OCI-M2 (cell line): ENCODE measurements around the gene MEIS3.
"Not testable (repeated sequence)": the region's sequence is repeated elsewhere in the genome, so short reads cannot be mapped to it uniquely, and the experiment has no call there.

ENCODE experiments used
- DNase-seq: peaks from one replicate; lab custom pipeline; 2025; ENCODE audit not compliant: unreplicated experiment; lab: John Stamatoyannopoulos, UW

Gene MEIS3

DNA sequence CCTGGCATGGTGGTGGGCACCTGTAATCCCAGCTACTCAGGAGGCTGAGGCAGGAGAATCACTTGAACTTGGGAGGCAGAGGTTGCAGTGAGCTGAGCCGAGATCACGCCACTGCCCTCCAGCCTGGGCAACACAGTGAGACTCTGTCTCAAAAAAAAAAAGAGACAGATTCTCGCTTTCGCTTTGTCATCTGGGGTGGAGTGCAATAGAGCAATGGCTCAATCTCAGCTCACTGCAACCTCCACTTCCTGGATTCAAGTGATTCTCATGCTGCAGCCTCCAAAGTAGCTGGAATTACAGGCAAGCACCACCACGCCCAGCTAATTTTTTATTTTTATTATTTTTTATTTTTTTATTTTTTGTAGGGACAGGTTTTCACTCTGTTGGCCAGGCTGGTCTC, 30.6 kb downstream of the MEIS3 start:
- not testable (repeated sequence) for DNase-seq

DNA sequence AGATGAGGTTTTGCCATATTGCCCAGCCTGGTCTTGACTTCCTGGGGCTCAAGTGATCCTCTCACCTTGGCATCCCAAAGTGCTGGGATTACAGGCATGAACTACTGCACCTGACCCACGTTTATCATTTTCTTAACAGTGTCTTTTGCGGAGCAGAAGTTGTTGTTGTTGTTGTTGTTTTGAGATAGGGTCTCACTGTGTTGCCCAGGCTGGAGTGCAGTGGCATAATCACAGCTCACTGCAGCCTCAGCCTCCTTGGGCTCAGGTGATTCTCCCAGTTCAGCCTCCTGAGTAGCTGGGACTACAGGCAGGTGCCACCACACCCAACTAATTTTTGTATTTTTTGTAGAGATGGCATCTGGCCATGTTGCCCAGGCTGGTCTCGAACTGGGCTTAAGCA, 31.7 kb downstream of the MEIS3 start:
- DNase-seq = not testable (repeated sequence)

DNA sequence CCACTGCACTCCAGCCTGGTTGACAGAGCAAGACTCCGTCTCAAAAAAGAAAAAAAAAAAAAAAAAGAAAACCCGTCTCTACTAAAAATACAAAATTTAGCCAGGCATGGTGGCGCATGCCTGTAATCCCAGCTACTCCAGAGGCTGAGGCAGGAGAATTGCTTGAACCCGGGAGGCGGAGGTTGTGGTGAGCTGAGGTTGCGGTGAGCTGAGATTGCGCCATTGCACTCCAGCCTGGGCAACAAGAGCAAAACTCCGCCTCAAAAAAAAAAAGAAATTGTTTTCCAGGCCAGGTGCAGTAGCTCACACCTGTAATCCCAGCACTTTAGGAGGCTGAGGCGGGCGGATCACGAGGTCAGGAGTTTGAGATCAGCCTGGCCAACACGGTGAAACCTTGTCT, 32.7 kb downstream of the MEIS3 start:
- not testable (repeated sequence) for DNase-seq

DNA sequence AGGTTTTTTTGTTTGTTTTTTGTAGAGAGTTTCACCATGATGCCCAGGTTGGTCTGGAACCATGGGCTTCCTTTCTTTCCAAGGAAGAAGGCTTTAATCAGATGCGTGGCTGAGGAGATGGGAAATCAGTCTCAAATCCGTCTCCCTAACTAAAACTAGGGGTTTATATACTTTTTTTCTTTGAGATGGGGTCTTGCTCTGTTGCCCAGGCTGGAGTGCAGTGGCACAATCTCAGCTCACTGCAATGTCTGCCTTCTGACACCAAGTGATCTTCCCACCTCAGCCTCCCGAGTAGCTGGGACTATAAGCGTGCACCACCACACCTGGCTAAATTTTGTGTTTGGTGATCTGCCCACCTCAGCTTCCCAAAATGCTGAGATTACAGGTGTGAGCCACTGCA, 34.8 kb downstream of the MEIS3 start:
- DNase-seq = not testable (repeated sequence)

DNA sequence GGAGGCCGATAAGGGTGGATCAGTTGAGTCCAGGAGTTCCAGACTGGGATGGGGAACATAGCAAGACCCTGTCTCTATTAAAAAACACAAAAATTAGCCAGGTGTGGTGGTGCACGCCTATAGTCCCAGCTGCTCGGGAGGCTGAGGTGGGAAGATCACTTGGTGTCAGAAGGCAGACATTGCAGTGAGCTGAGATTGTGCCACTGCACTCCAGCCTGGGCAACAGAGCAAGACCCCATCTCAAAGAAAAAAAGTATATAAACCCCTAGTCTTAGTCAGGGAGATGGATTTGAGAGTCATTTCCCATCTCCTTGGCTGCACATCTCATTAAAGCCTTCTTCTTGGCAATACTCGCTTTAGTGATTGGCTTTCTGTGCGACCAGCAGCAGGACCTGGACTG, 35.4 kb downstream of the MEIS3 start:
- not testable (repeated sequence) for DNase-seq

DNA sequence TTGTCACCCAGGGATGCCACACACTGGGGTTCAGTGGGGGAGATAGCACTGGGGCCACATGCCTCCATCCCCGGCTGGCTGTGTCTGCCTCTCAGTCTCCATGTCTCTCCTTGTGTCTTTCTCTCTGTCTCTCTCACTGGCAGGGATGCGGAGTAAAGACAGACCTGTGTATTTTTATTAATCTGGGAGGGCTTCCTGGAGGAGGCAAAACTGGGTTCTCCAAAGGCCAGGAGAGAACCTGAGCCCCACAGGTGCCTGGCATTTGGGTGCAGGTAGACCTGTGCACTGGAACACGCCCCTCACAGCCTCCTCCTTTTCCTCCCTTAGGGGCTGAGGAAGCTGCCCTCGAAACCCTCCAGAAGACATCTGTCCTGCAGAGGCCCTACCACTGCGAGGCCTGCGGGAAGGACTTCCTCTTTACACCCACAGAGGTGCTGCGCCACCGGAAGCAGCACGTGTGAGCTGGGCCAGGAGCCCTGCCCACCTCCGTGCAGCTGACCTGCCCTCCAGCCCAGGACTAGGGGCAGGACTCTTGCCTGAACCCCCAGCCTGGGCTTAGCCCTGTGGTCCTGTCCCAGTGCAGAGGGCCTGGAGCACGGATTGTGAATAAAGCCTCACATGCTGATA, 37.6 kb downstream of the MEIS3 start:
- DNase-seq = no peak

DNA sequence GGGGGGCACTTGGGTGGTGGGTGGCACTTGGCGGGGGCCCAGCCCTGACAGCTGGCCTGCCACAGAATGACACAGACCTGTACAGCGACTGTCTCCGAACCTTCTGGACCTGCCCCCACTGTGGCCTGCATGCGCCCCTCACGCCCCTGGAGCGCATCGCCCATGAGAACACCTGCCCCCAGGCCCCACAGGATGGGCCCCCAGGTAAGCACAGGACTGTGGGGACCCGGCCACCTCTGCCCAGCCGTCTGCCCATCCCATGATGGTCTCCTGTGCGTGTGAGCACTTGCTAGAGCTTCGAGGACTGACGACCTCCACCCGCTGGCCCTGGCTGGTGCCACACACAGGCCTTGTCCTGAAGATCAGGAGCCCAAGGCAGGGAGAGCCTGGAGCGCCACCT, 38.2 kb downstream of the MEIS3 start:
- no peak for DNase-seq

DNA sequence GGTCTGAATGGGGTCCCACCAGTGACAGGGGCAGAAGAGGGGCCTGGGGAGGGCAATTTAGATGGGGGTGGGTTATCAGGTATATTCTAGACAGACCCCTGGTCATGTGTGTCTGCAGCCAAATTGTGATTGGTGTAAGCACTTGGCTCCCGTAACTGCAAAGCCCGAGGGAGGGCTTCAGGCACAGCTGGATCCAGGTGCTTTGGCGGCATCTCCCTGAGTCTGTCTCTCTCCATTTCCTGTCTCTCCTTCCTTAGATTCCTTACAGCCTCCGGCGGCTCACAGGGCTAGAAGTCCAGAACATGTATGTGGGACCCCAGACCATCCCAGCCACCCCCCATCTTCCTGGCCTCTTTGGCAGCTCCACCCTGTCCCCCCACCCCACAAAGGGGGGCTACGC, 38.8 kb downstream of the MEIS3 start:
- DNase-seq = no peak

DNA sequence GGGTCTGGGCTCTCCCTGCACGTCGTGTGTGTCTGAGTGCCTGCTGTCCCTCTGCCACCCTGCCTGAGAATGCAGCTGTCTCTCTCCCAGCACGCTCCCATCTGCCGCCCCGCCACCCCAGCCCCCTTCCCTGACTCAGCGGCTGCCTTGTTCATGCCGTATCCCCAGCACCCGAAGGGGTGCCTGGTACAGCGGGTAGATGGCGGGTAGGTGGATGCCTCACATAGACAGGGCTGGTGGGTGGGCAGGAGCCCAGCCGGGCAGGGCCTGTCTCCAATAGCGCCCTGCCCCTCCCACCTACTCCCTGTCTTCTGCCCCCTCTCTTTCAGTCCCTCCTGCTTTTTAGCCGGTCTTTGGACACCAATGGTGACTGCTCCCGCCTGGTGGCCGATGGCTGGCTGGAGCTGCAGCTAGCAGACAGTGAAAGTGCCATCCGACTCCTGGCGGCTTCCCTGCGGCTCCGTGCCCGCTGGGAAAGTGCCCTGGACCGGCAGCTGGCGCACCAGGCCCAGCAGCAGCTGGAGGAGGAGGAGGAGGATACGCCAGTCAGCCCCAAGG, 39.9 kb downstream of the MEIS3 start:
- no peak for DNase-seq

DNA sequence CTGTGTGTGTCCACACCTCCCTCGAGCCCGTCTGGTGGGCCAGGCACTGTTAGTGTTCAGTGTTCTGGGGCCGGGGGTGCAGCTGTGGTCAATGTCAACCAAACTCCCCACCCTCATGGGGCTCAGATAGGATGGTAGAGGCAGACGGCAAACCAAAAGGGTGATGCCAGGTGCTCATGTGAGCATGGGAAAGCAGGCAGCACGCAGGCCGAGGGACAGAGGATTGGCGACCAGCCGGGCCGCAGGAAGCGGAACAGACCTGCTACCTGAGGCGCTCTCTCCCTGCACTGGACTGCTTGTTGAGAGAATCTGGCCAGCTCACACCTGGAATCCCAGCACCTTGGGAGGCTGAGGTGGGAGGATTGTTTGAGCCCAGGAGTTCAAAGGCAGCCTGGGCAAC, 41.1 kb downstream of the MEIS3 start:
- DNase-seq = no peak

DNA sequence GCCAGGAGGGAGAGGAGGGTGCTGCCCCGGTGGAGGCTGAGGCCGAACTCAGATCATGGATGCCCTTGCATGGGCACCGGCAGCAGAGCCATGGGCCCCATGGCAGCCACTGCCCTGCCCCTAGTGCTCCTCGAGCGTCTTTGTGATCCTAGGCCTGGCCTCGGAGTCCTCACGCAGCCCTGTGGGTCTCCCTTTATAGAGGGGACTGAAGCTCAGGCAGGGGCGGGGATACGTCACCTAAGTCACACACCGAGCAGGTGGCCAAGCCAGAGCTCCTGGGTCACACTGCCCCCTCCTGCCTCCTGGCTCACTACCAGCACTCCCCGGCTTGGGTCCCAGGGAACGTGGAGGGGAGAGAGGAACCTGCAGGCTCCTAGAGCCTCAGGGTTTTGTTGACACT, 41.5 kb downstream of the MEIS3 start:
- DNase-seq = no peak

DNA sequence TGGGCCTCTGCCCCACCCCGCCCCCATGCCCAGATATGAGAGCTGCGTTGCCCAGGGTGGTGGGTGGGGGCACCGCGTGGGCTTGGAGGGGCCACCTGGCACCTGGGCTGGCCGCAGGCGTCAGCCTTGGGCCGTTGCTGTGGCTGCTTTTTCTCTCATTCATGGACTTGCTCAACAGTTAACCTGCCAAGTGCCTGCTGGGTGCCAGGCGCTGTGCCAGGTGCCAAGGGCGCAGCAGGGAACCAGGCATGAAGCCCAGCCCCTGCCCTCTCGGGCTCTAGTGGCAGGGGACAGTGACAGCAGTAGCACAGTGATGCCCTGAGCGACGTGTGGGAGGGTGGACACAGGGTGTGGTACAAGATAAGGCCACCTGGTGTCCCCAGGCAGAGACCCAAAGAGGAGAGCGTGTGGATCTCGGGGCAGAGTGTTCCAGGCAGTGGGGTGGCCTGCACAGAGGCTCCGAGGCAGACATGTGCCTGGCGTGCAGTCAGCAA, 42.1 kb downstream of the MEIS3 start:
- no peak for DNase-seq

DNA sequence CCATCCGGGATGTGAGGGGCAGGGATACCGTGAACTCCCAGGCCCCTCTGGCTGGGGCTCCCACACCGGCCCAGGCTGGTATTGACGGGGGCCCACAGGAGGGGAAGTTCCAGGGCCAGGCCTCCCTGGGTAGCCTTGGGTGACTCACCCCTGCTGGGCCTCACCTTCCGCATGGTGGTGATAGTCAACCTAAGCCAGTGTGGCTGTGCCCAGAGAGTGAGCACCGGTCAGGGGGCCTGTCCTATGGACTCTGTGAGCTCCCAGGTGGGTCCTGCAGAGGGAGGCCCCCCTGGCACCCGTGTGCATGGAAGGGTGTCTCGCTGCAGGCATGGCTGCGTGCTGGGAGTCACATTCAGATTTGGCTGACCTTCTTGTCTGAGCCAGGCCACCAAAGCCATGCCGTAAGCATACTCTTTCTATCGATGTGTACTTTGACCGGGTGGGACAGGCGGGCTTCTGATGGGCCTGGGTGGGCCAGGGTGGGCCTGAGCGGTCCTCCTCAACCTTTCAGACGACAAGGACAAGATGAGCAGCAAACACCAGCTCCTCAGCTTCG, 42.7 kb downstream of the MEIS3 start:
- DNase-seq = no peak

DNA sequence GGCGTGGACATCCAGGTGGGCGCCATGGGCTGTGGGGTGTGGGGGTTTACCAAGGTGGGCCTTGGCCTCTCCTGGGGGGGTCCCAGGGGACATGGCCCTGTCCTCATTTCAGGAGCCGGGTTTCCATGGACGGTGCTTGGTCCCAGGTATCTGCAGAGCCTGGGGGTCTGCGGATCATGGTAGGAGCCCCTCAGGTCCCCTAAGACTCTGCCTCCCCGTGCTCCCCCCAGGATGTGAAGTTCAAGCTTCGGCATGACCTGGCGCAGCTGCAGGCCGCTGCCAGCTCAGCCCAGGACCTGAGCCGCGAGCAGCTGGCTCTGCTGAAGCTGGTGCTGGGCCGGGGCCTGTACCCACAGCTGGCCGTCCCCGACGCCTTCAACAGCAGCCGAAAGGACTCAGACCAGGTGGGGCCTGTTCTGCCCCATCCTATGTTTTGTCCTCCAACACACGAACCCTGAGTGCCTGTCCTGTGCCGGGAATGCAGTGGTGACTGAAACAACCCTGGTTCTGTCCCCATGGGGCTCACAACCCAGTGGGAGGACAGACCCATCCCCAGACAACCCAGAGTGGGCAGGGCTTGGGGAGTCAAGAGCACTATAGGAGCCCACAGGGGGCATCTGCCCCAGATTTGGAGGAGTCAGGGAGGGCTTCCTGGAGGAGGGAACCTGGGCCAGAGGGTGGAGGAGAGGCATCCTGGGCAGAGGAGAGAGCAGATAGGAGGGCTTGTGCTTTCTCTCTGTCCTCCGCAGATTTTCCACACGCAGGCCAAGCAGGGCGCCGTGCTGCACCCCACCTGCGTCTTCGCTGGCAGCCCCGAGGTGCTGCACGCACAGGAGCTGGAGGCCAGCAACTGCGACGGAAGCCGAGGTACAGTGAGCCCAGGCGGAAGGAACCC, 43.4 kb downstream of the MEIS3 start:
- no peak for DNase-seq

DNA sequence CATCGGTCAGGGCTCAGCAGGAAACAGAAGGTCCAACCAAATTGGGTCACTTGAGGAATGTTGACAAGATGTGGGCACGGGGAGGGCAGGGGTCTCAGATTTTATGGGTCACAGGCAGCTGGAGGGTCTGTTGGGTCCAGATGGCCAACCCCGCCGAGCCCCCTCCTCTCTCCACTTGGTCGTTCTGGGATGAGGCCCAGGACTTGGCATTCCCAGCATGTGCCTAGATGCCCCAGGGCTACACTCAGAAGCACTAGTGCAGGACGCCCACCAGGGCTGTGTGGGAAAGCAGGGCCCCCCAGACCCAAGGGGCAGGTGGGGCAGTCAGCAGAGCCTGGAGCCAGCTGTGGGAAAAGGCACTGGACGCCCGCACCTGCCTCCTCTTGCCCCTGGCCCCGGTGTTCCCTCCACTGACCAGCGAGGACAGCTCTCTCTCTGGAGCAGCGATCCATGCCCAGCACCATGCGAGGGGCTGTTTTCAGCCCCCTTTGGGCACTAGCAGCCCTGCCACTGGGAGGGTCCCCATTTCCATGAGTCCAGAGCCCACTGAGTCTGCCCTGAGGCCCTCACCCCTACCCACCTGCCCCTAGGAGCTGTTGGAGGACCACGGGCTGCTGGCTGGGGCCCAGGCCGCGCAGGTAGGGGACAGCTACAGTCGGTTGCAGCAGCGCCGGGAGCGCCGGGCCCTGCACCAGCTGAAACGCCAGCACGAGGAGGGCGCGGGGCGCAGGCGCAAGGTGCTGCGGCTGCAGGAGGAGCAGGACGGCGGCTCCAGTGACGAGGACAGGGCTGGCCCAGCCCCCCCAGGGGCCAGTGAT, 44.2 kb downstream of the MEIS3 start:
- DNase-seq = no peak

DNA sequence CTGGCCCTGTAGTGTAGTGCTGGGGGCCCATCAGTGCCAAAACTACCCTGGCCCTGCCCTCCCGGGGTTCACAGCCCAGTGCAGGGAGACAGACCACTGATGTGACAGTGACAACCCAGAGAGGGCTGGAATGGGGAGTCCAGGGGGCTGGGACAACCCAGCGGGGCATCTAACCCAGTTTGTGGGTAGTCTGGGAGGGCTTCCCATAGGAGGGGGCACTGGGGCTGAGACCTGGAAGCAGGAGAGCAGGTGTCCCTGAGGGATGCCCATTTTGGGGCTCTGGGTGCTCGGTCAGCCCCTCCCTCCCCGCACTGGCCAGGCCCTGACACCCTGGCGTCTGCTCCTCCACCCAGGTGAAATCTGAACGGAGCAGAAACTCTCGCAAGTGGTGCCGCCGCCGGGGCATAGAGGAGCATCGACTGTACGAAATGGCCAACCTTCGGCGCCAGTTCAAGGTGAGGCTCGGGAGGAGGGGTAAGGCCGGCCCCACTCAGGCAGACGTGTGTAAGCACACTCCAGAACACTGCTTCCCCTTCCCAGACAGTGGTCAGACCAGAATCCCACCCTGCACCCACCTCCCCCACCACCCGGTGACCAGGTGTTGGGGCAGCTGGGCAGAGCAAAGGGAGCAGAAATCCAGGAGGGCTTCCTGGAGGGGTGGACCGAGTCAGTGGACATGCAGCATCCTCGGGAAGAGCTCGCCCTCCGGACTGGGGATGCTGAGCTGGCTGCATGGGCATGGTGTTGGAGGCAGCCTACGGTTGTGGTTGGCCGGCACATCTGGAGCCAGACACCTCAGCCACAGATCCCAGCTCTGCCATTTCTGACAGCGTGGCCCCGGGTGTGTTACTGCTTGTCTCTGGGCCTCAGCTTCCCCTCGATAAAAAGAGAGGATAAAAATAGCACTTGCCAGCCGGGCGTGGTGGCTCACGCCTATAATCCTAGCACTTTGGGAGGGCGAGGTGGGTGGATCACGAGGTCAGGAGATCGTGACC, 45.8 kb downstream of the MEIS3 start:
- DNase-seq = no peak

DNA sequence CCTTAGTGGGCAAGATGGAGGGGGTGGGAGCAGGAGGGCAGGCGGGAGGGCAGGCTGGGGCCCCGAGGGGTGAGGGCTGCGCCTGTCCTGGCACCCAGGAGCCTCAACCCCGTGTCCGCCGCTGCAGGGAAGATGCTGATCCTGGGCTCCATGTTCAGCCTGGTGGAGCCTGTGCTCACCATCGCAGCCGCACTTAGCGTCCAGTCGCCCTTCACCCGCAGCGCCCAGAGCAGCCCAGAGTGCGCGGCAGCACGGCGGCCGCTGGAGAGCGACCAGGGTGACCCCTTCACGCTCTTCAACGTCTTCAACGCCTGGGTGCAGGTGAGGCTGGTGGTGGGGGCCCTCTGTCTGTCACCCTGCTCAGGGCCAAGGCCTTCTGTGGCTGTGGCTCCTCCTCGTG, 46.7 kb downstream of the MEIS3 start:
- no peak for DNase-seq

DNA sequence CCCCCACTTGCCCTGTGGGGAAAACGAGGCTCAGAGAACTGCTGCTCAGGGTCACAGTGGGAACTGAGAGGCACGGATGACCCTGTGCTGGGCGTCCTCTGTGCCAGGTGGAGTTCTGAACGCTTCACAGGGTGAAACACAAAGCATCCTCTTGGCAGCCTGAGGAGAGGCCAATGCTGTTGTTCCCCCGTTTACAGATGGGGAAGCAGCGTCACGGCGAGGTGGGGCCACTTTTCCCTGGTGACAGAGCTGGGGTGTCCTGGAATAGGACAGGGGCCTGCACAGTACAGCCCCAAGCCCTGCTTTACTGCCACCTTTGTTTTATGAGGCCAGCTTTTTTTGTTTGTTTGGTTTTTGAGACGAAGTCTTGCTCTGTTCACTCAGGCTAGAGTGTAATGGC, 48.1 kb downstream of the MEIS3 start:
- DNase-seq = no peak

DNA sequence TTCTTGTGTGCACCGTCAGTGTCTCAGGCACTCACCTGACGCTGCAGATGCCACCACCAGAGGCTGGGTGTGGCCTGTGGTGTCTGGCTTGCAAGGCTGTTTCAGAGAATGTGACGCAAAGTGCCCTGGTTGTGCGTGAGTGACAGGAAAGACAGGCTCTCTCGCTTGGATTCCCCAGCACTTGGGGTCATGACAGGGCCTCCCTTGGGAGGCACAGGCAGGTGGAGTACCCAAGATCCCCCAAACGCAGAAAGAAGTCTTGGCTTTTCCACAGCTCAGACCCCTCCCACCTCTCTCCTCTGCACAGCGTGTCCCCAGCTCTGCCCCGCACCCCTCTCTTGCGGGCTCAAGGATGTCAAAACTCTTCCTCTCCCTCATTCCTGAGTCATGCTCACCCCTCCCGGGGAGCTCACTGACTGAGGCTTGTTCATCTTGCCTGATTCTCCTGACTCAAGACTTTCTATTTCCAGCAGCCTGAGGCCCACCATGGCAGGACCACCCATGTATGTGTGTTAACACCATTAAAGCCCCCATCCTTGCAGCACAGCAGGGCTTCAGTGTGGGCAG, 49.2 kb downstream of the MEIS3 start:
- DNase-seq = no peak
